BE2C (cell line): ENCODE data around the gene CARD9.

Source experiments
- DNase-seq: peaks from one replicate; pipeline ENCODE4 v3.0.0-alpha.2; 2020
- H3K27me3 ChIP-seq: fragments of 250-450 bp; sonication (Bioruptor Pico); 2 replicates; pipeline ENCODE4 v1.5.1; 2020; ENCODE audit warnings: mild to moderate bottlenecking
- H3K36me3 ChIP-seq: fragments of 250-450 bp; sonication (Bioruptor Pico); 2 replicates; pipeline ENCODE4 v1.5.1; 2020; ENCODE audit warnings: mild to moderate bottlenecking
- H3K4me1 ChIP-seq: fragments of 250-450 bp; sonication (Bioruptor Pico); 2 replicates; pipeline ENCODE4 v1.5.1; 2020
- H3K4me3 ChIP-seq: 2 replicates; pipeline ENCODE4 v1.5.1; 2011; ENCODE audit warnings: low read depth, low read length
- H3K9me3 ChIP-seq: fragments of 250-450 bp; sonication (Bioruptor Pico); 2 replicates; pipeline ENCODE4 v1.5.1; 2020
- TF ChIP-seq, protein P1 (sequence below): IDR thresholded peaks from 2 replicates; pipeline ENCODE4 v1.5.1; 2012; ENCODE audit warnings: mild to moderate bottlenecking, low read depth, low read length

The CARD9 gene

DNA sequence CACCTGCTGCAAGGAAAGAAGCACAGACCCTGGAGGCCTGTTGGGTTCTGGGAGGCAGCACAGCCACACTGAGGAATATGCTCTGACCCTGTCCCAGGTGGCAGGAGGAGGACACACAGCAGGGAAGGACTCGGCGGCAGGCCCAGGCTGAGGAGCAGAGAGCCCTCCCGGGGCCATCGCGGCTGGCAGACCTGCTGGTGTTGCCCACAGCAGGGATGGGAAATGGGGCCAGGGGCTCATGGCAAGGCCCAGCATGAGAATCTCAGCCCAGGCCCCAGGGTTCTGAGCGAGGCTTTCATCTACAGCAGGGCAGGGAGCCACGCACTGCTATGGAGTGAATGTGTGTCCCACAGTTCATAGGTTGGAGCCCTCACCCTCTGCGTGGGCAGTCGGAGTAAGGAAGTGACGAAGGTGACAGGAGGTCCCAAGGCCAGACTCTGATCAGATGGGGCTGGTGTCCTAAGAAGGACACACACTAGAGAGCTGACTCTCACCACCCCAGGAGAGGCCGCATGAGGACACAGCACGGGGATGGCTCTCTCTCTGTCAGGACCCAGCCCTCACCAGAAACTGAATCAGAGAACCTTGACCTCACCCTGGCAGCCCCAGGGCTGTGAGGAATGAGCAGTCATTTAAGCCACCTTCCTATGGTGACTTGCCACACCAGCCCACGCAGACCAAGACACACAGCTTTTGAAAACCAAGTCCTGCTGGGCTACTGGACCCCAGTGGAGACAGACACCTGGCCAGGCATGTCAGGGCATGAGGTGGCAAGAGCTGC, 56.4 kb downstream of the CARD9 start:
- H3K36me3 ChIP-seq, result no peaks in the 10 kb centered on the region
- H3K27me3 ChIP-seq, result no peaks in the 10 kb centered on the region
- DNase-seq, result no peak
- TF ChIP-seq, protein P1, sequence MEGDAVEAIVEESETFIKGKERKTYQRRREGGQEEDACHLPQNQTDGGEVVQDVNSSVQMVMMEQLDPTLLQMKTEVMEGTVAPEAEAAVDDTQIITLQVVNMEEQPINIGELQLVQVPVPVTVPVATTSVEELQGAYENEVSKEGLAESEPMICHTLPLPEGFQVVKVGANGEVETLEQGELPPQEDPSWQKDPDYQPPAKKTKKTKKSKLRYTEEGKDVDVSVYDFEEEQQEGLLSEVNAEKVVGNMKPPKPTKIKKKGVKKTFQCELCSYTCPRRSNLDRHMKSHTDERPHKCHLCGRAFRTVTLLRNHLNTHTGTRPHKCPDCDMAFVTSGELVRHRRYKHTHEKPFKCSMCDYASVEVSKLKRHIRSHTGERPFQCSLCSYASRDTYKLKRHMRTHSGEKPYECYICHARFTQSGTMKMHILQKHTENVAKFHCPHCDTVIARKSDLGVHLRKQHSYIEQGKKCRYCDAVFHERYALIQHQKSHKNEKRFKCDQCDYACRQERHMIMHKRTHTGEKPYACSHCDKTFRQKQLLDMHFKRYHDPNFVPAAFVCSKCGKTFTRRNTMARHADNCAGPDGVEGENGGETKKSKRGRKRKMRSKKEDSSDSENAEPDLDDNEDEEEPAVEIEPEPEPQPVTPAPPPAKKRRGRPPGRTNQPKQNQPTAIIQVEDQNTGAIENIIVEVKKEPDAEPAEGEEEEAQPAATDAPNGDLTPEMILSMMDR, result no peak
- H3K9me3 ChIP-seq, result peaks cover 13% of the 10 kb centered on the region
- H3K4me3 ChIP-seq, result no peak overlapping the region
- H3K4me1 ChIP-seq, result no peaks in the 10 kb centered on the region

DNA sequence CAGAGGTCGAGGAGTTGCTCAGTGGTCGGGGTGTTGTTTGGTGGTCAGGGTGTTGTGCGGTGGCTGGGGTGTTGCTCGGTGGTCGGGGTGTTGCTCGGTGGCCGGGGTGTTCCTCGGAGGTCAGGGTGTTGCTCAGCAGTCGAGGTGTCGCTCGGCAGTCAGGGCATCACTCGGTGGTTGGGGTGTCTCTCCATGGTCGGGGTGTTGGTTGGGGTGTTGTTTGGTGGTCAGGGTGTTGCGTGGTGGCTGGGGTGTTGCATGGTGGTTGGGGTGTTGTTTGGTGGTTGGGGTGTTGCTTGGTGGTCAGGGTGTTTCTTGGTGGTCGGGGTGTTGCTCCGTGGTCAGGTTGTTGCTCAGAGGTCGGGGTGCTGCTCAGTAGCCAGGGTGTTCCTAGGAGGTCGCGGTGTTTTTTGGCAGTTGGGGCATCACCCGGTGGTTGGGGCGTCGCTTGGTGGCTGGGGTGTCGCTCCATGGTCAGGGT, 57.2 kb downstream of the CARD9 start:
- Histone ChIP-seq H3K4me3 (no peak overlapping the region), H3K27me3 (no peaks in the 10 kb centered on the region), H3K36me3 (no peaks in the 10 kb centered on the region), H3K9me3 (peaks cover 13% of the 10 kb centered on the region), H3K4me1 (no peaks in the 10 kb centered on the region)
- TF ChIP-seq, protein P1, result no peak
- DNase-seq, result no peak

DNA sequence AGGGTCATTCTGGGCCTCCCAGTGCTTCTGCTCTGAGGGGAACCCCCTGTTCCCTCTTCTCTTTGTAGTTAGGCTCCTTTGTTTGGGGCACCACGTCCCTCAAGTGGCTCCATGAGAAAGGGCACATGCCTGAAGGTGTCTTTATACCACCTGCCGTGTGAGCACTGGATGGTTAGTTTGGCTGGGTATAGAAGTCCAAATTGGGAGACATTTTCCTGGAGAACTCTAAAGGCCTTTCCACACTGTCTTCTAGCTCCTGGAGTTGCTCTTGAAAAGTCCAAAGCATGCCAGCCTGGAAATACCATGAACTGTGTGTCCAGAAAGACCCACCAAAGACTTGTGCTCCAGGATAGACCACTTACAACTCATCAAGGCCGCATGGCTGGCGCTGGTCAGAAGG, 58.5 kb downstream of the CARD9 start:
- no peaks in the 10 kb centered on the region for H3K36me3 ChIP-seq
- no peak overlapping the region for H3K4me3 ChIP-seq
- TF ChIP-seq, protein P1, result no peak
- no peaks in the 10 kb centered on the region for H3K27me3 ChIP-seq
- peaks cover 4% of the 10 kb centered on the region for H3K4me1 ChIP-seq
- peaks cover 13% of the 10 kb centered on the region for H3K9me3 ChIP-seq
- no peak for DNase-seq

GRCh38 chr9:136314056-136314416, 59.4 kb downstream of the CARD9 start:
- DNase-seq, result no peak
- Histone ChIP-seq H3K4me1 (peaks cover 9% of the 10 kb centered on the region), H3K27me3 (no peaks in the 10 kb centered on the region), H3K9me3 (peaks cover 13% of the 10 kb centered on the region), H3K4me3 (no peak overlapping the region), H3K36me3 (no peaks in the 10 kb centered on the region)
- TF ChIP-seq, protein P1, result no peak
